ENCODE results near the gene SBK2. TPM values are rescaled to one million over a fixed set of nuclear protein-coding genes. Genes with fewer than 3 reads are reported as not detected.

The SBK2 gene
- total RNA-seq, 1 experiment from 2014 or later, result not detected

DNA sequence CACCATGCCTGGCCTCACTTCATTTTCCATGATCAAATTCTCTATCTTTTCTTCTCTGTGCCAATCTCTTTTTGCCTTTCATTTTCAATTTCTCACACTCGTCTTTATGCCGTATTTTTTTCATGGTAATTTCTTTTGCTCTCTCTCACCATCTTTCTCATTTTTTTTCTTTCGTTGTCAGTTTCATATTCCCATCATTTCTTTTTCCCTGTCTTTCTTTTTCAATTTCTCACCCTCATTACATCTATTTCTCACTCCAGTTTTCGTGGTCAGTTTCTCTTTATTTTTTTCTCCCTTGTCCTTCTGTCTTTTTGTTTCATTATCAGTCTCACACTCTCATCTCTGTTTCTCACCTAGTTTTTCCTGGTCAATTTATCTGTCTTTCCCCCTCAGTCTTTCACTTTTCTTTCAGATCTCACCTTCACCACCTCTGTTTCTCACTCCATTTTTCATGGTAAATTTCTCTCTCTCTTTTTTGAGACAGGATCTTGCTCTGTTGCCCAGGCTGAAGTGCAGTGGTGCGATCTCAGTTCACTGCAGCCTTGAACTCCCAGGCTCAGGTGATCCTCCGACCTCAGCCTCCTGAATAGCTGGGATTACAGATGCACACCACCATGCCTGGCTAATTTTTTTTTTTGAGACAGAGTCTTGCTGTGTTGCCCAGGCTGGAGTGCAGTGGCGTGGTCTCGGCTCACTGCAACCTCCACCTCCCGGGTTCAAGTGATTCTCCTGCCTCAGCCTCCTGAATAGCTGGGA, 34.6 kb downstream of the SBK2 start:
- no peaks in the 10 kb centered on the region for H3K36me3 ChIP-seq (ENCODE audit: control insufficient read depth, insufficient read depth, low read length)
- H3K9me3 ChIP-seq, result peaks cover 8% of the 10 kb centered on the region; the same call in 1 of the 2 replicates
- POLR2A ChIA-PET, result no interaction called here
- Mint-ChIP-seq H3K36me3 (ENCODE audit: insufficient read depth, unreplicated experiment) (peaks cover 20% of the 10 kb centered on the region), H3K27me3 (ENCODE audit: insufficient read depth, unreplicated experiment) (peaks cover 8% of the 10 kb centered on the region), H3K27ac (ENCODE audit: unreplicated experiment) (no peak overlapping the region), H3K4me1 (ENCODE audit: low read depth, unreplicated experiment) (peaks cover 18% of the 10 kb centered on the region), H3K4me3 (ENCODE audit: unreplicated experiment) (no peak overlapping the region), H3K9me3 (ENCODE audit: unreplicated experiment) (peaks cover 18% of the 10 kb centered on the region)
- CTCF ChIA-PET, result interaction anchor here (2.8 kb wide), 1 partner anchor 35 kb away, joined by 35 read pairs; no protein-coding TSS in a partner anchor
- TF ChIP-seq CTCF (IDR thresholded peaks at IDR 0.05; ENCODE audit: insufficient read depth in 1 of 2, low read depth in 1 of 2, low read length in 1 of 2, severe bottlenecking in 1 of 2, unreplicated experiment in 1 of 2), result no peak
- intact Hi-C loops (cut with micrococcal nuclease; ENCODE audit: unreplicated experiment), result loop anchor here (5.0 to 10.0 kb wide), 2 partner anchors 98 to 130 kb away; partner anchors contain the start of gene UBE2S
- DNase-seq, result no peak
- BruUV-seq (replicated peaks), result TSS peak; percentile 46
- no peaks in the 10 kb centered on the region for H3K27me3 ChIP-seq (replicated peaks; ENCODE audit: control insufficient read depth, insufficient read depth, low read length)
- peaks cover 8% of the 10 kb centered on the region; the same call in 1 of the 2 replicates for H3K4me1 ChIP-seq
- no peak overlapping the region for H3K4me3 ChIP-seq (ENCODE audit: low read depth, low read length)

- no peak for DNase-seq
- Histone ChIP-seq H3K9me3 (peaks cover 4% of the 10 kb centered on the region; the same call in 1 of the 2 replicates), H3K4me1 (peaks cover 8% of the 10 kb centered on the region; the same call in 1 of the 2 replicates), H3K27me3 (replicated peaks; ENCODE audit: control insufficient read depth, insufficient read depth, low read length) (no peaks in the 10 kb centered on the region), H3K36me3 (ENCODE audit: control insufficient read depth, insufficient read depth, low read length) (no peaks in the 10 kb centered on the region), H3K4me3 (ENCODE audit: low read depth, low read length) (no peak overlapping the region)
- Mint-ChIP-seq H3K27me3 (ENCODE audit: insufficient read depth, unreplicated experiment) (peaks cover 8% of the 10 kb centered on the region), H3K36me3 (ENCODE audit: insufficient read depth, unreplicated experiment) (peaks cover 20% of the 10 kb centered on the region), H3K9me3 (ENCODE audit: unreplicated experiment) (peaks cover 18% of the 10 kb centered on the region), H3K4me1 (ENCODE audit: low read depth, unreplicated experiment) (peaks cover 18% of the 10 kb centered on the region), H3K27ac (ENCODE audit: unreplicated experiment) (no peak overlapping the region), H3K4me3 (ENCODE audit: unreplicated experiment) (no peak overlapping the region)
- CTCF ChIA-PET, result no interaction called here
- POLR2A ChIA-PET, result no interaction called here
- no TSS peak for BruUV-seq (replicated peaks)
- TF ChIP-seq CTCF (IDR thresholded peaks at IDR 0.05; ENCODE audit: insufficient read depth in 1 of 2, low read depth in 1 of 2, low read length in 1 of 2, severe bottlenecking in 1 of 2, unreplicated experiment in 1 of 2), result no peak
- intact Hi-C loops (cut with micrococcal nuclease; ENCODE audit: unreplicated experiment), result loop anchor here (5.0 to 10.0 kb wide), 2 partner anchors 96 to 132 kb away; partner anchors contain the start of gene UBE2S
These were observed 36.5 kb downstream of the SBK2 start for GRCh38 chr19:55500368-55500952.

DNA sequence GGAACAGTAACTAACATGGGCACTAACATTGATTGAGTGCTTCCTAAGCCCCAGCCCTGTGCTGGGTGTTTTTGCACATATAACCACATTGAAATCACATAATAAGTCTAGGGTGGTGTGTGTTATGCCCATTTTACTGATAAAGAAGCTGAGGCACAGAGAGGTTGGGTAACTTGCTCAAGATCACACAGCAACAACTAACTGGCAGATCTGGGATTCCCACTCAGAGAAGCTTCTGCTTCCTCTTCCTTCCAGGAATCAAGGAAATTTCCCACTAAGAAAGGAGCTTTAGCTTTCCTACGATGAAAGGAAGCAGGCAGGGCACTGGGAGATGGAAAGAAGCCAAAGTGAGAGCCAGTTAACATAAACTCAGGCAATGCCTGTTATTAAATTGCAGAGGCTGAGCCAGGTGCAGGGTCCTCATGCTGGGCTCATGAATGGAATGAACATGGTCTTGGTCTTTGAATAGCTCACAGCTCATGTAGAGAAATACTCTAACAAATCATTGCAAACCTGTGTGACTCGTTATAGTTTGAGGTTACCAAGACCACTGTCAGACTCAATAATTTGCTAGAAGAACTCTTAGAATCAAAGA, 38.6 kb downstream of the SBK2 start:
- Histone ChIP-seq H3K4me1 (peaks cover 5% of the 10 kb centered on the region), H3K36me3 (ENCODE audit: control insufficient read depth, insufficient read depth, low read length) (no peaks in the 10 kb centered on the region), H3K9me3 (no peaks in the 10 kb centered on the region), H3K27me3 (replicated peaks; ENCODE audit: control insufficient read depth, insufficient read depth, low read length) (no peaks in the 10 kb centered on the region), H3K4me3 (ENCODE audit: low read depth, low read length) (no peak overlapping the region)
- intact Hi-C loops (cut with micrococcal nuclease; ENCODE audit: unreplicated experiment), result no loop called here
- POLR2A ChIA-PET, result no interaction called here
- CTCF ChIA-PET, result interaction anchor here (1.2 kb wide), 1 partner anchor 108 kb away, joined by 6 read pairs; the partner anchor contains the start of gene ZNF865
- DNase-seq, result no peak
- Mint-ChIP-seq H3K4me1 (ENCODE audit: low read depth, unreplicated experiment) (peaks cover 20% of the 10 kb centered on the region), H3K27me3 (ENCODE audit: insufficient read depth, unreplicated experiment) (peaks cover 3% of the 10 kb centered on the region), H3K27ac (ENCODE audit: unreplicated experiment) (no peak overlapping the region), H3K9me3 (ENCODE audit: unreplicated experiment) (peaks cover 14% of the 10 kb centered on the region), H3K36me3 (ENCODE audit: insufficient read depth, unreplicated experiment) (peaks cover 21% of the 10 kb centered on the region), H3K4me3 (ENCODE audit: unreplicated experiment) (no peak overlapping the region)
- TF ChIP-seq CTCF (IDR thresholded peaks at IDR 0.05; ENCODE audit: insufficient read depth in 1 of 2, low read depth in 1 of 2, low read length in 1 of 2, severe bottlenecking in 1 of 2, unreplicated experiment in 1 of 2), result no peak
- no TSS peak for BruUV-seq (replicated peaks)
